HG02763 (cell line): ENCODE data around the gene MYOZ3.

Source experiments
- ATAC-seq: cut with Tn5 transposase; IDR thresholded peaks from one replicate; pipeline ENCODE4 v1.9.1; 2021; ENCODE audit warnings: mild to moderate bottlenecking, moderate library complexity; ENCODE audit not compliant: unreplicated experiment

MYOZ3 gene

DNA sequence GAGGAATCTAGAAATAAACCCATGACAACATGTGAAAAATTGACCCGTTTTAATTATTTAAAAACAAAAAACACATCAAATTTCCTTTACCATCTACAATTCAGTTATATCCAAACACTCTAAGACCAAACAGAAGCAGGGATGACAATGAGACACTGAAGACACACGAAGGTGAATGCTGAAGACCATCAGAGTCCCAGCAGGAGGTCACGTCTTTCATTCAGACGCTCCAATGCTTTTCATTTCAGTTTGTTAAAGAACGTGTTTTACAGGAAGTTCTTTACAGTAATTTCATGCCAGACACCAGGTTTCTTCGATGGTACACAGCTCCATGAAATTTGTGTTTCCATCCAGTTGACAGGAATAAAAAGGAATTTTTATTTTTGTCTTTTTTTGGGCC, 29.7 kb downstream of the MYOZ3 start:
- no peak for ATAC-seq

DNA sequence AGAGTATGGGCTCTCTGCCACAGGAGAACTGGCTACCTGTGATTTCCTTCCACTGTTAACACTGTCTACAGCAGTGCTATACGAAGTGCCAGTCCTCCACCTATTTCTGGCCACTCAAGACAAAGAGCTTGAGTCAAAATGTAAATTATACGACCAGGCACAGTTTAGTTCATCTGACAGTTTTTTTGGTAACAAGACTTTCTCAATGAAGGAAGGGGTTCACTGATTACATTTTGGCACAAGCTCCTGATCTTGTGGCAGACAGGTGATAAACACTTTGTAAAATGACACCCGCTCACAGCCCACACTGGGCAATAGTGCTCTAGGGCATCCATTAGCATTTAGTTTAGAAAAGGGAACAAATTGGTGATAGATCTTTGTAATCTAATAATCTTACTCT, 31.2 kb downstream of the MYOZ3 start:
- no peak for ATAC-seq

DNA sequence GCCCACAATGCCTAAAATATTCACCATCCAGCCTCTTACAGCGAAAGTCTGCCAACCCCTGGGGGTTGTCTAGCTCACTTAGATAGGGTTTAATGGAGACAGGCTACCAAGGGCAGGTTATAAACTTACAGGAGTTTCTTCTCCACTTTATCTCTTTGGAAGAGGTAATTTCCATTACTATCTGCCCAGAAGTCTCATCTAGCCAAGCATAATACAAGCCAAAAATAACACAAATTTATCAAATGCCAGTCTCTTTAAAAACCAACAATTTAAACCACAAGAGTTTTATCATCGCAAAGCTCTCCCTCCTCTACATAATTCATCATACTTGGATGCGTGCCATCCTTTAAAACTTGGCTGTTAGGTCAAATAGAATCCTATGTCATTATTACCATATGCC, 33.6 kb downstream of the MYOZ3 start:
- ATAC-seq = no peak

DNA sequence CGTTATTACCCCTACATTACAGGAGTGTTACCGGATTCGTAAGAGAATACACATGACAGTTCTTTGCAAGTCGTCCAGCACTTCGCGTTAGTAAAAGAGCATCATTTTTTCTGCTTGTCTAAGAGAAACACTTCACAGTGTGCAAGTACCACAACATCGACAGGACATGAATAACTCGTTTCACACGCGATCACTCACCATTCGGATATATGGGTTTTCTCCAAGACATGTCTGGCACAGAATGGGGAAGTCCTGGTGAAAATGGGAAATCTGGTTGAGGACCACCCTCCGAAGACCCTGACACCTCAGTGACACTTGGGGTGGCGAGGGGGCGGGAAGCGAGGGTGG, 39.2 kb downstream of the MYOZ3 start:
- ATAC-seq = peak; percentile 11

DNA sequence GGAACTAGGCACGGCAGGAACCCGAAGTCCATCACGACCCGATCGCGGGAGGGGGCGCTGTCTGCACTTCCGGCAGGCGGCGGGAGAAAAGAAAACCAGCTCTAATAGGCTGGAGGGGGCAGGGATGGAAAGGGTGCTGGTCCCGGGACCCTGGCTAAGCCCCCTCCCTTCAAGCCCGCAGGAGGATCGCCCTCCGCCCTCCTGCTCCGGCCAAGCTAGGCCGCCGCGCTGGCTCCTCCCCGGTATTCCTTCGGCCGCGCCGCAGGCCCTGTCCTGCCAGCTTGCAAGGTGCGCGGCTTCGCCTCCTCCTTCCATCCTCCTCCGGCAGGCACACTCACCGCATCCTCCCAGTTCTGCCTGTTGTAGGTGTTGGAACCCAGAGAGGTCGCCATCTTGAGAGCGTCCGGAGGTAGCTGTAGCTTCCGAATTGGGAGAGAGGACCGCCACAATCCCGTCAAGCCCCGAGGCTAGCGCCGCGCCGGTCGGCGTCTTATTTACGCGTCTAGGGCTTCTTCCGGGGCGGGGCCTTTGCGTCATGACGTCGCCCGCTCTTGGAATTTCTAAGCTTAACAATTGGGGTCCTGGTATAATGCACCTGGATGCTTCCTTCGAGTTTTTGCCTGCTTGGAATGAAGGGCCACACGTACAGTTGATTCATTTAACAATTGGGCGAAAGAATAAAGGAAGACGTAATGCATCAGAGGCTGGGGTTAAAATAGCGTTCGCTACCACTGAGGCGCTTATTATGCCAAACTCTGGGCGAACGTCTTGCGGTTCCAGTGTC, 39.7 kb downstream of the MYOZ3 start, which contains the start of gene RBM22:
RBM22 (minus strand) TSS at position 469 of the 784 bp plus-strand sequence; CDS start at position 392, 77 bp downstream.
- ATAC-seq = peak; percentile 98

DNA sequence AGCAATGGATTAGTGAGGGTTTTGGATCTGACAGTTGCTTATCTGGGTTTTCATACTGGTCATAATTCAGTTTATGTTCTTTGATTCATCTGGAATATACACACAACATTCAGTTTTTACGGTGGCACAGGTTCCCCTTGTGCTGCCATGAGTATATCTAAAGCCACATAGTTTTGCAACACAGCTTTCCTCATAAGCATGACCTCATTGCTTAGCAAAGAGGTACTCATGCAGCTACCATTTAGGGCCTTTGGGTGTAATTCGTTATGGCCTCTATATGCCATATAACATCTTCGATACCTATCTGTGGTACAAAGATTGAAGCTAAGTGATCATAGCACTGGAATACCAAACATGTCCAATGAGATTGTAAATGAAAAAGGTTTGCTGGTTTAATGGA, 42.7 kb downstream of the MYOZ3 start:
- no peak for ATAC-seq

GRCh38 chr5:150706776-150707390, 45.8 kb downstream of the MYOZ3 start:
- ATAC-seq = no peak

- ATAC-seq = no peak
Measured at GRCh38 chr5:150710165-150710564, 49.1 kb downstream of the MYOZ3 start.

DNA sequence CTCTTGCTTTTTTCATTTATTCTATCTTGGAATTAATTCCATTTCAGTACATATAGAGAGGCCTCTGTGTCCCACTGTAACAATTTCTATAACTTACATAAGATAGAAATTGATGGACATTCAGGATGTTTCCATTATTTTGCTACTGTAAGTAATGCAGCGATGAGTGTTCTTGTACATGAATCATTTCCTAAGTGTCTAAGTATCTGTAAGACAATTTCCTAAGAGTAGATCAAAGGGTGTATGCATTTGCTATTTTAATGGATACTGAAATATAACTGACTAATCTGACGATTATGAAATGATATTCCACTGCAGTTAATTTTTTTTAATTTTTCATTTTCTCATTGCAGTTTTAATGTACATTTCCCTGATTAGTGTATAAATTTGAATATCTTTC, 62.8 kb downstream of the MYOZ3 start:
- no peak for ATAC-seq
